C4-2B (cell line): Measurements from ENCODE around the gene F13A1.

Experiments used
- ZFX ChIP-seq: fragments of 450-650 bp; IDR thresholded peaks from 2 replicates; pipeline ENCODE4 v1.6.1; 2017
- TF ChIP-seq, protein P1 (sequence below): fragments of 450-650 bp; conservative IDR thresholded peaks from 2 replicates; pipeline ENCODE4 v1.5.1; 2017; ENCODE audit warnings: mild to moderate bottlenecking

DNA sequence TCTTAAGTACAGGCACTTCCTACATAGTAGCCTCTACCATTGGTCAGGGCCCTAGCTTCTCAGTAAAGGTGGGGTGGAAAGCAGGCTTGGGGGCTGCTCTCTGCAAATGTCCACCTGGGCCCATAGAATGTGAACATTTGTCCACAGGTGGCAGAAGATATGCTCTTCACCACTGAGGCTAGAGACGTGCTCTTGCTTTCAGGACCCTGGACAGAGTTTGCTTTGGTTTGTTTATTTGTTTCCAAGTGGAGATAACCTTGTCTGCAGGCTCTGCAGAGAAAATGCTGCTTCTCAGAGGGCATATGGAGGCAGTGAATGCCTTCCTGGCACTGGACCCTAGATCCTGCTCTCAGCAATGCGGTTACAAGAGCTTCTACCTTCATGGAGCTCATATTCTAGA is 129.0 kb downstream of the F13A1 start:
- TF ChIP-seq, protein P1, sequence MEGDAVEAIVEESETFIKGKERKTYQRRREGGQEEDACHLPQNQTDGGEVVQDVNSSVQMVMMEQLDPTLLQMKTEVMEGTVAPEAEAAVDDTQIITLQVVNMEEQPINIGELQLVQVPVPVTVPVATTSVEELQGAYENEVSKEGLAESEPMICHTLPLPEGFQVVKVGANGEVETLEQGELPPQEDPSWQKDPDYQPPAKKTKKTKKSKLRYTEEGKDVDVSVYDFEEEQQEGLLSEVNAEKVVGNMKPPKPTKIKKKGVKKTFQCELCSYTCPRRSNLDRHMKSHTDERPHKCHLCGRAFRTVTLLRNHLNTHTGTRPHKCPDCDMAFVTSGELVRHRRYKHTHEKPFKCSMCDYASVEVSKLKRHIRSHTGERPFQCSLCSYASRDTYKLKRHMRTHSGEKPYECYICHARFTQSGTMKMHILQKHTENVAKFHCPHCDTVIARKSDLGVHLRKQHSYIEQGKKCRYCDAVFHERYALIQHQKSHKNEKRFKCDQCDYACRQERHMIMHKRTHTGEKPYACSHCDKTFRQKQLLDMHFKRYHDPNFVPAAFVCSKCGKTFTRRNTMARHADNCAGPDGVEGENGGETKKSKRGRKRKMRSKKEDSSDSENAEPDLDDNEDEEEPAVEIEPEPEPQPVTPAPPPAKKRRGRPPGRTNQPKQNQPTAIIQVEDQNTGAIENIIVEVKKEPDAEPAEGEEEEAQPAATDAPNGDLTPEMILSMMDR: no peak; the same call in 1 of the 2 replicates
- no peak for TF ChIP-seq ZFX
